ENCODE results near the gene TROAP. TPM values are rescaled to one million over a fixed set of nuclear protein-coding genes. Genes with fewer than 3 reads are reported as not detected.
"Not testable (repeated sequence)": the region's sequence is repeated elsewhere in the genome, so short reads cannot be mapped to it uniquely, and the experiment has no call there.

Gene TROAP
- polyA plus RNA-seq (2013, experiment 1 of 2; ENCODE audit: insufficient read length): 17.0 TPM
- 18.7 TPM for polyA plus RNA-seq (2013, experiment 2 of 2; ENCODE audit: insufficient read length)

- peak; percentile 98 for DNase-seq
These were observed at the start of gene TROAP for GRCh38 chr12:49322708-49323523. TROAP (plus strand) TSS chr12:49323255; CDS start chr12:49323609, 354 bp downstream.

GRCh38 chr12:49273726-49274395, 49.2 kb upstream of the TROAP start:
- no peak for DNase-seq

- DNase-seq: no peak
These were observed 48.5 kb upstream of the TROAP start for GRCh38 chr12:49274396-49275069.

- DNase-seq: no peak
These were observed 46.5 kb upstream of the TROAP start for GRCh38 chr12:49276304-49277290.

GRCh38 chr12:49277466-49277865, 45.6 kb upstream of the TROAP start:
- DNase-seq: no peak

GRCh38 chr12:49279706-49280159, 43.3 kb upstream of the TROAP start:
- no peak for DNase-seq

GRCh38 chr12:49280545-49280944, 42.5 kb upstream of the TROAP start:
- DNase-seq: not testable (repeated sequence)

- no peak for DNase-seq
These were observed 40.8 kb upstream of the TROAP start for GRCh38 chr12:49282302-49282701.

- DNase-seq: not testable (repeated sequence)
These were observed 40.2 kb upstream of the TROAP start for GRCh38 chr12:49282740-49283375.

- no peak for DNase-seq
These were observed 39.3 kb upstream of the TROAP start for GRCh38 chr12:49283541-49284429.

GRCh38 chr12:49284672-49285071, 38.4 kb upstream of the TROAP start:
- no peak for DNase-seq

GRCh38 chr12:49287876-49288275, 35.2 kb upstream of the TROAP start:
- no peak for DNase-seq

GRCh38 chr12:49288412-49288853, 34.6 kb upstream of the TROAP start:
- peak; percentile 46 for DNase-seq

- DNase-seq: no peak
These were observed 34.0 kb upstream of the TROAP start for GRCh38 chr12:49288922-49289555.

GRCh38 chr12:49292729-49293055, 30.4 kb upstream of the TROAP start:
- DNase-seq: no peak

- DNase-seq: no peak
These were observed 29.7 kb upstream of the TROAP start for GRCh38 chr12:49293056-49293956.

GRCh38 chr12:49294086-49294803, 28.8 kb upstream of the TROAP start:
- DNase-seq: no peak

GRCh38 chr12:49294804-49295081, 28.3 kb upstream of the TROAP start:
- DNase-seq: no peak

All from fibroblast of skin of abdomen (primary cell).